EL (cell line): Measurements from ENCODE around the gene SLC32A1.

Source experiments
- DNase-seq: peaks from one replicate; pipeline ENCODE4 v3.0.0-alpha.2; 2016

Gene SLC32A1

GRCh38 chr20:38725148-38725901 is 1.0 kb downstream of the SLC32A1 start:
- no peak for DNase-seq

GRCh38 chr20:38725931-38726803 is 1.9 kb downstream of the SLC32A1 start:
- DNase-seq, result peak; percentile 46

DNA sequence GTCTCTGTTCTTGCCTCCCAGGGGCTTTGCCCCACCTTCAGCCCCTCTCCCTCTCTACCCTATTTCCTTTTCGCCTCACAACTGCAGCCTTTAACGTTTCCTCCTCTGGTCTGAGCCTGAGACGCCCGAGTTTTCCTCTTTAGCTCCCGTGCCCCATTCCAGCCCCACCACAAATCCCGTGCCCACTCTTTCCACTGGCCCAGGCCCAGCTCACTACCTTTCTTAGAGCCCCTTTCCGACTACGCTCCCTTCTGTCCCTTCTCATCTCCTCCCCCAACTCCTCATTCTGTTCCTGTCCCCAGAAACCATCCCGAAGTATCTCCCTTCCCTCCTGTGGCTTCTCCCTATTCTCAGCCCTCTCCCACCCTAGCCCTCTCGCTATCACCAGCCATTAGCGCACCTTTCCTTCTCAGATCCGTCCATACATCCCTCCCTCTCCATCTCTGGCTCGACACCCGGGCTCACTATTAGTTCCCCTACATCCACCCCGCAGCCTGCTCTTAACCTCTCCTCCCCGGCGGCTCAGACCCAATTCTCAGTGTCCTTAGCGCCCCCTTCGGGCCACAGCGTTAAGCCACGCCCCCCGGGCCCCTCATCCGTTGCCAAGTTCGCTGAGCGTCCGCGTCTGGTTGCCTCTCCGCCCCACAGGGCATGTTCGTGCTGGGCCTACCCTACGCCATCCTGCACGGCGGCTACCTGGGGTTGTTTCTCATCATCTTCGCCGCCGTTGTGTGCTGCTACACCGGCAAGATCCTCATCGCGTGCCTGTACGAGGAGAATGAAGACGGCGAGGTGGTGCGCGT is 2.7 kb downstream of the SLC32A1 start:
- DNase-seq, result peak; percentile 28

- no peak for DNase-seq
Observed at GRCh38 chr20:38727607-38728190, 3.4 kb downstream of the SLC32A1 start.

DNA sequence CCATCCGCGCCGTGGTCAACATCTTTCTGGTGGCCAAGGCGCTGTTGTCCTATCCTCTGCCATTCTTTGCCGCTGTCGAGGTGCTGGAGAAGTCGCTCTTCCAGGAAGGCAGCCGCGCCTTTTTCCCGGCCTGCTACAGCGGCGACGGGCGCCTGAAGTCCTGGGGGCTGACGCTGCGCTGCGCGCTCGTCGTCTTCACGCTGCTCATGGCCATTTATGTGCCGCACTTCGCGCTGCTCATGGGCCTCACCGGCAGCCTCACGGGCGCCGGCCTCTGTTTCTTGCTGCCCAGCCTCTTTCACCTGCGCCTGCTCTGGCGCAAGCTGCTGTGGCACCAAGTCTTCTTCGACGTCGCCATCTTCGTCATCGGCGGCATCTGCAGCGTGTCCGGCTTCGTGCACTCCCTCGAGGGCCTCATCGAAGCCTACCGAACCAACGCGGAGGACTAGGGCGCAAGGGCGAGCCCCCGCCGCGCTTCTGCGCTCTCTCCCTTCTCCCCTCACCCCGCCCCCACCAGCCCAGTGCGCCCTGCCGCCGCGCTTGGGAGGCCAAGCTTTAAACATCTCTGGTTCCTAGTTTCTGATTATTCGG is 4.0 kb downstream of the SLC32A1 start:
- no peak for DNase-seq

DNA sequence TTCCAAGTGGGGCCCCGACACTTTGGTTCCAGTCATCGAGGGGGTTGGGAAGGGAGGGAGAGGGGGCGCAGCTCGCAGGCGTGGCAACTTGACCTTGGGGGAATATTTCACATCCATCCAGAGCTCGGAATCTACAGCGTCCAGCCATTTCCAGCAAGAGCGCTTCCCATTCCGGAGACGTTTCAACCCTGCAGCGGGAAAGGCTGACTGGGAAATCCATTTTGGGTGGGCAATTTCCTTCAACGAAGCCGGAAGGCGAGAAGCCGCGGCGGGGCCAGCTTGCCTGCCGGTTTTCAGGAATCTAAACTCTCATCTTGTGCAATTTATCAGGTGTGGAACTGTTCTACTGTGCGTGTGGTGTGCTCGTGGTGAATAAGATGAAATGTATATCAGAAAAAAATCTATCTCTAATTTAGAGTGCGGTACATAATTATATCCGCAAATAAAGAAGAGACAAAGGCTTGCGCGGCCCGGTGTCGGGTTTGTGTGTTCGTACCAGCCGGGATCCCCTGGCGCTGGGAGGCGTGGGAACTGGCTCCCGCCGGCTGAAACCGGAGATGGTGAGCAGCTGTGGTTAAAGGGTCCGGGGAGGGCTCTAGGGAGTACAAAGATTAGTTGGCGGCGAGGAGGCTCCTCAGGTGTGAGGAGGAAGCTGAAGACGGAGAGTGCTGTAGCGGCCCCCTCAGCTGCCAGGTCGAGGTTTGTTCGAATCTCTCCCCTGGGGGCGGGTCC is 4.8 kb downstream of the SLC32A1 start:
- DNase-seq, result no peak

- DNase-seq, result no peak
Observed at GRCh38 chr20:38729767-38730166, 5.5 kb downstream of the SLC32A1 start.

DNA sequence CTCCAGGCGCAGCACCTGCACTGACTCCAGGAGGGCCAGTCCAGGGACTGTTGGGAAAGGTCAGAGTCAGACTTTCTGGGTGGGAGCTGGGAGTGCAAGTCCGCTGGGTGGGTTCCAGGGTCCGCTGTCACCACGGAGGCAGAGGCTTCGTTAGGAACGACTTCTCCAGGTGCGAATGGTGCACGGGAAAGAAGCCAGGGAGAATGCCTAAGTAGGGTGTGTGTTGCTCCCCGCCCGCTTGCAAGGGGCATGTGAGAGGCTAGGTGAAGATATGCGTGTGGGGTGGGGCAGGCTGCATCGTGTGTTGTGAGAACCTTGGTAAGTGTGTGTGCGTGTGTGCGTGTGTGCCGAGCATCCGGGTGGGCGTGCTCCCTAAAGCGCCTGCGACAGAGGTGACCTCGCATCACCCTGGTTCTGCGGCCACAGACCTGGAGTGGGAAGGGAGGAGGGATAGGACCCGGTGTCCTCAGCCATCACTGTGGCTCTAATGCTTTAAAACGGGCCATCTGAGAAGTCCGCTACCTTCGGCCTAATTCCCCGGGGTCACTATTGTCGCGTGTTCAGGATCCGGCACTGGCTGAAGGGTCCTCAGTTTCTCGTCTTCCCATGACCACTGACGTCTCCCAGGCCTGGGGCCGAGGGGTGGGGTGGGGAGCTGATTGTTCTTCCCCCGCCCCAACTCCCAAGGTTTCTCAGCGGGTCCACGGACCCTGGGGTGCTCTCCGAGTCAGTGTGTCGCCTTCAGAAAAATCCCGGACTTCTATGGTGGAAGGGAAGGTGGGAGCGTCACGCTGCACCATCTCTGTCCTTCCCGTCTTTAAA is 6.1 kb downstream of the SLC32A1 start:
- DNase-seq, result no peak

- peak; percentile 53 for DNase-seq
Observed at GRCh38 chr20:38730989-38731737, 6.9 kb downstream of the SLC32A1 start.

DNA sequence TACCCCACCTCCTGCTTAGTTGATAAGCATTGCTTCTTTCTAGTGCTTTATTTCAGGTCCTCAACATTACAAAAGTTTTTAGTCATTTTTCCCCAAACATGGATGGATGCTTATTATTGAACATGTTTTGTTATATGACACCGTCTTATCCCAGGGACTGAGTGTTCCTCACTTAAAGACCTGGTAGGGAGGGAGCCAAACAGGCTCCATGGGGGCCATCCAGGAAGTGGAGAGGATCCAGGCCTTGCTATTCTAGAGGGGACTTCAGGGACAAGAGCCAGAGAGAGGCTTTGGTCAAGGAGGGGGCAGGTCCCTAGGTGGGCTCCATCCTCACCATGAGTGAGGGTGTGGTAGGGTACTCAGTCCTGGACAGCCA is 7.4 kb downstream of the SLC32A1 start:
- DNase-seq, result no peak

DNA sequence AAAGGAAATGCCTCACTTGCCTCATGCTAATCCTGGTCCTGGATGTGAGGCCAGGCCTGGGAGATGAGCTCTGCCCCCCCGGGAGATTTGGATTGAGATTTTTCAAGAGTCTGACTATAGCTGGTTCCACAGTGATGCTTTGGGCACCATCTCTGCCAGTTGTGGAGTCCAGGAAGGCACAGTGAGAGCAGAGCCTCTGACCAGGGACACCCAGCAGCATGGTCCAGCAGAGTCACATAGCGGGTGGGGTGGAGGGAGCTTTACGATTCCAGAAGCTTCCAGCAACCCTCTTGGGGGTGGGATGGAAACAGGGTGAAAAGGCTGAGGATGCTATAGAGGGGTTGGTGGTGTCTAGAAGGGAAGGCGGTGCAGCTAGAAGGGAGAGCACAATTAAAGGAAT is 8.7 kb downstream of the SLC32A1 start:
- DNase-seq, result no peak

DNA sequence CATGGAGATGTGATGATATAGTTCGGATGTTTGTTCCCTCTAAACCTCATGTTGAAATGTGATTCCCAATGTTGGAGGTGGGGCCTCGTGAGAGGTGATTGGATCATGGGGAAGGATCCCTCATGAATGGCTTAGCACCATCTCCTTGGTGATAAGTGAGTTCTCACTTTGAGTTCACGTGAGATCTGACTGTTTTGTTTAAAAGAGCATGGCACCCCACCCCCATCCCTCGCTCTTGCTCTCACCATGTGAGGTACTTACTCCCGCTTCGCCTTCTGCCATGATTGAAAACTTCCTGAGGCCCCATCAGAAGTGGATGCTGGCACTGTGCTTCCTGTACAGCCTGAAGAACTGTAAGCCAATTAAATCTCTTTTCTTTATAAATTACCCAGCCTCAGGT is 10.9 kb downstream of the SLC32A1 start:
- no peak for DNase-seq

GRCh38 chr20:38737887-38738286 is 13.6 kb downstream of the SLC32A1 start:
- DNase-seq, result no peak

DNA sequence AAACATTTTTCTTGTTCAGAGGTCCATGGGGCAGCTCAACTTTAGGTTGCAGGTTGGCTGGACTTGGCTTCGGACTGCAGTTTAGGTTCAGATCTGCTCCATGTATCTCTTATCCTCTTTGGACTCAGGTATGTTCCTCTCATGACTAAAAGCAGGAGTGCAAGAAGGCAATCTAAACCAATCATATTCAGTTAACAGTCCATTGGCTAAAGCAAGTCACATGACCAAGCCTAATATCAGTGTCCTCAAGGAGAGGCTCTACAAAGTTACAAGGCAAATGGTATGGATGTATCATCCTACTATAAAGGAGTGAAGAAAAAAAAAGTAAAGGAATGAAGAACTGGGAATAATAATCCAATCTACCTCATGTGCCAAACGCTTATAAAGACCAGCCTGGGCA is 21.5 kb downstream of the SLC32A1 start:
- no peak for DNase-seq

DNA sequence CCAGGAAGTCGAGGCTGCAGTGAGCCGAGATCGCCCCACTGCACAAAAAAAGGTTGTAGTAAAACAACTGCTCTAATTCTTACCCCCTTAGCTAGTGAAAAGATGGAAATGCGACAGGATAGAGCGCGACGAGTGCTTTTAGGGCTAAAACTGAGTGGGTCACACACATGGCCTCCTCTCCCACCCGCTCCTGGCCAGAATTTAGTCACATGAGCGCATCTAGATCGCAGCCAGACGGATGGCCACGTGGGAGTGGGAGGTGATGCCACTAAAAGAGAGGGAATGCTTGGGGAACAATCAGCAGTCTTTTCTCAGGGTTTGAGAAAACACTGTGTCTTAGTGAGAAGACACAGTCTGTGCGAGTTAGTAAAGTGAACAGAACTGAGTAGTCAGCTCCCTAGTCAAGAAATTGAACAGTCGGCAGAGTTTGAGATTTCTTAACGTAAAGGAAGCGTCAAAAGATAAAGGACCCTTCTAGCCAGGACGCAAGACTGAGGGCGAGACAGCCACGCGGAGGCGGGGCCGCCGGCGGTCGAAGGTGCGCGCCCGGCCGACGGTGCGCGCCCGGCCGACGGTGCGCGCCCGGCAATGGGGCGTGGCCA is 23.3 kb downstream of the SLC32A1 start:
- DNase-seq, result no peak

- peak; percentile 86 for DNase-seq
Observed at GRCh38 chr20:38748097-38748860, 24.0 kb downstream of the SLC32A1 start, which contains the start of gene ACTR5. Gene ACTR5, plus strand, starts transcription at chr20:38748460. Its CDS starts 19 bp downstream, at chr20:38748479.

- no peak for DNase-seq
Observed at GRCh38 chr20:38748861-38749149, 24.5 kb downstream of the SLC32A1 start.

- peak; percentile 39 for DNase-seq
Observed at GRCh38 chr20:38751360-38751976, 27.2 kb downstream of the SLC32A1 start.

DNA sequence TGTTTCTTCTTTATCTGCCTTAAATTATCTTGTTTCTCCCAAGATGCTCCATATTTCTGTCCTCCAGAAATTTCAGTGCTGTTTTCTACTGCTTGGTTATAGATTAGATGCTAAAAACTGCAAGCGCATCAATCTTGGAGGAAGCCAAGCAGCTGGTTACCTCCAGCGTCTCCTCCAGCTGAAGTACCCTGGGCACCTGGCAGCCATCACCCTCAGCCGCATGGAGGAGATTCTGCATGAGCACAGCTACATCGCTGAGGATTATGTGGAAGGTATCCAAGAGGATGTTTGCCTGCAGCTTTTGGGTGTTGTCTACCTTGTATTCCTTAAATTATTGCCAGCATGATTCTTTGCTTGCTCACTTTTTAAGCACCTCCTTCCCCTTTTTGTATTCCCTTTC is 27.7 kb downstream of the SLC32A1 start:
- DNase-seq, result no peak
